H9 (cell line): ENCODE results near the gene ANKRD28. TPM values are rescaled to one million over a fixed set of nuclear protein-coding genes. Genes with fewer than 3 reads are reported as not detected.

Experiments used
- DNase-seq: peaks from one replicate; pipeline ENCODE4 v3.0.0-alpha.2; 2017
- H2AFZ ChIP-seq: one replicate; pipeline ENCODE4 v1.6.1; 2013; ENCODE audit warnings: mild to moderate bottlenecking, low read length, control low read depth, moderate library complexity
- H2AK5ac ChIP-seq: 2 replicates; pipeline ENCODE4 v1.6.1; 2013; ENCODE audit warnings: low read length, control low read depth, mixed read lengths; ENCODE audit not compliant: insufficient read length
- H2BK120ac ChIP-seq: one replicate; pipeline ENCODE4 v1.6.1; 2013; ENCODE audit warnings: low read depth, mild to moderate bottlenecking, low read length, control low read depth, inconsistent platforms; ENCODE audit not compliant: poor library complexity, severe bottlenecking
- H2BK12ac ChIP-seq: 2 replicates; pipeline ENCODE4 v1.6.1; 2013; ENCODE audit warnings: low read length, control low read depth, mixed read lengths, low read depth; ENCODE audit not compliant: insufficient read length
- H2BK15ac ChIP-seq: 2 replicates; pipeline ENCODE4 v1.6.1; 2013; ENCODE audit warnings: low read depth, low read length, control low read depth
- H2BK20ac ChIP-seq: one replicate; pipeline ENCODE4 v1.6.1; 2013; ENCODE audit warnings: low read depth, mild to moderate bottlenecking, low read length, control low read depth, inconsistent platforms; ENCODE audit not compliant: poor library complexity, severe bottlenecking
- H2BK5ac ChIP-seq: 2 replicates; pipeline ENCODE4 v1.6.1; 2013; ENCODE audit warnings: low read length, control low read depth, mixed read lengths; ENCODE audit not compliant: insufficient read length
- H3K14ac ChIP-seq: 2 replicates; pipeline ENCODE4 v1.6.1; 2013; ENCODE audit warnings: low read length, control low read depth; ENCODE audit not compliant: insufficient read depth
- H3K18ac ChIP-seq: 2 replicates; pipeline ENCODE4 v1.6.1; 2013; ENCODE audit warnings: low read depth, mild to moderate bottlenecking, mixed read lengths, low read length, control low read depth; ENCODE audit not compliant: insufficient read length
- H3K23ac ChIP-seq: 2 replicates; pipeline ENCODE4 v1.6.1; 2013; ENCODE audit warnings: low read length, control low read depth, mixed read lengths, low read depth; ENCODE audit not compliant: insufficient read length
- H3K23me2 ChIP-seq: 2 replicates; pipeline ENCODE4 v1.6.1; 2013; ENCODE audit warnings: low read depth, mild to moderate bottlenecking, mixed read lengths, low read length, control low read depth; ENCODE audit not compliant: insufficient read length, poor library complexity, severe bottlenecking
- H3K27ac ChIP-seq: 2 replicates; pipeline ENCODE4 v1.5.1; 2013; ENCODE audit warnings: low read length, control low read depth, mixed read lengths, low read depth; ENCODE audit not compliant: insufficient read length
- H3K27me3 ChIP-seq: 2 replicates; pipeline ENCODE4 v1.6.1; 2013; ENCODE audit warnings: low read length, control low read depth, inconsistent platforms; ENCODE audit not compliant: insufficient read depth
- H3K4ac ChIP-seq: 2 replicates; pipeline ENCODE4 v1.6.1; 2013; ENCODE audit warnings: low read depth, mild to moderate bottlenecking, control low read depth, inconsistent platforms, low read length, moderate library complexity
- H3K4me1 ChIP-seq: 2 replicates; pipeline ENCODE4 v1.6.1; 2013; ENCODE audit warnings: low read length, control low read depth, inconsistent platforms; ENCODE audit not compliant: insufficient read depth
- H3K4me2 ChIP-seq: 2 replicates; pipeline ENCODE4 v1.6.1; 2013; ENCODE audit warnings: low read length, control low read depth, mixed read lengths; ENCODE audit not compliant: insufficient read length, insufficient read depth
- H3K56ac ChIP-seq: 2 replicates; pipeline ENCODE4 v1.6.1; 2013; ENCODE audit warnings: low read depth, mild to moderate bottlenecking, mixed read lengths, low read length, control low read depth; ENCODE audit not compliant: insufficient read length
- H3K79me1 ChIP-seq: 2 replicates; pipeline ENCODE4 v1.6.1; 2013; ENCODE audit warnings: low read depth, mild to moderate bottlenecking, moderate library complexity, low read length, control low read depth, inconsistent platforms; ENCODE audit not compliant: insufficient read depth, poor library complexity, severe bottlenecking
- H3K79me2 ChIP-seq: 2 replicates; pipeline ENCODE4 v1.6.1; 2013; ENCODE audit warnings: low read length, control low read depth, inconsistent platforms; ENCODE audit not compliant: insufficient read depth
- H3K9ac ChIP-seq: 2 replicates; pipeline ENCODE4 v1.6.1; 2013; ENCODE audit warnings: low read length, control low read depth, mixed read lengths; ENCODE audit not compliant: insufficient read length; ENCODE audit errors: extremely low read depth
- H3K9me3 ChIP-seq: one replicate; pipeline ENCODE4 v1.6.1; 2013; ENCODE audit warnings: low read depth, low read length, inconsistent platforms; ENCODE audit not compliant: control insufficient read depth
- H3T11ph ChIP-seq: one replicate; pipeline ENCODE4 v1.6.1; 2013; ENCODE audit warnings: mild to moderate bottlenecking, low read length, control low read depth, inconsistent platforms
- H4K20me1 ChIP-seq: one replicate; pipeline ENCODE4 v1.6.1; 2013; ENCODE audit not compliant: control insufficient read depth, insufficient read length, insufficient read depth
- H4K5ac ChIP-seq: 2 replicates; pipeline ENCODE4 v1.6.1; 2013; ENCODE audit warnings: low read depth, mild to moderate bottlenecking, mixed read lengths, low read length, control low read depth; ENCODE audit not compliant: insufficient read length
- H4K8ac ChIP-seq: replicated peaks from 2 replicates; pipeline ENCODE4 v1.6.1; 2013; ENCODE audit warnings: low read length, control low read depth, mixed read lengths, low read depth; ENCODE audit not compliant: insufficient read length
- H4K91ac ChIP-seq: 2 replicates; pipeline ENCODE4 v1.6.1; 2013; ENCODE audit warnings: low read depth, mild to moderate bottlenecking, moderate library complexity, mixed read lengths, low read length, control low read depth; ENCODE audit not compliant: insufficient read length
- H3K27ac Mint-ChIP-seq, 3 experiments: 2 replicates in 2 of 3; 3 replicates in 1 of 3; pipeline ENCODE4 v1.8.0; 2020 to 2021; ENCODE audit warnings: mixed read lengths in 3 of 3, mild to moderate bottlenecking in 1 of 3, moderate library complexity in 1 of 3
- H3K27me3 Mint-ChIP-seq: 2 replicates; pipeline ENCODE4 v1.8.0; 2021; ENCODE audit warnings: low read depth, mild to moderate bottlenecking, moderate library complexity, mixed read lengths
- H3K36me3 Mint-ChIP-seq, 3 experiments: 2 replicates in 2 of 3; 3 replicates in 1 of 3; pipeline ENCODE4 v1.8.0; 2020 to 2021; ENCODE audit warnings: low read depth in 3 of 3, mixed read lengths in 3 of 3; ENCODE audit not compliant: insufficient read depth in 1 of 3
- H3K4me1 Mint-ChIP-seq, 2 experiments: 2 replicates each; pipeline ENCODE4 v1.8.0; 2020; ENCODE audit warnings: mixed read lengths in 2 of 2
- H3K4me3 Mint-ChIP-seq, 2 experiments: 2 replicates in 1 of 2; 3 replicates in 1 of 2; pipeline ENCODE4 v1.8.0; 2020 to 2021; ENCODE audit warnings: mild to moderate bottlenecking in 2 of 2, mixed read lengths in 2 of 2, moderate library complexity in 1 of 2
- H3K9me3 Mint-ChIP-seq, 2 experiments: 2 replicates in 1 of 2; 3 replicates in 1 of 2; pipeline ENCODE4 v1.8.0; 2020; ENCODE audit warnings: mild to moderate bottlenecking in 2 of 2, mixed read lengths in 2 of 2, moderate library complexity in 1 of 2
- WGBS: extraction: QIAGEN DNeasy Blood & Tissue Kit; methylation state at CpG from one replicate; pipeline ENCODE4 v1.1.7; 2013; ENCODE audit warnings: missing lambda C conversion rate, low lambda C conversion rate, mixed read lengths; ENCODE audit not compliant: insufficient read length; ENCODE audit errors: extremely low coverage; 5-methylcytosine and 5-hydroxymethylcytosine counted together
- total RNA-seq: library from RNA; stranded (reverse); gene quantifications from 2 replicates; pipeline ENCODE4 v1.2.1, GENCODE V29; 2021
- TF ChIP-seq, protein P1 (sequence below): fragments of 200-600 bp; sonication (generic); conservative IDR thresholded peaks from 3 replicates; pipeline ENCODE4 v1.8.0; 2021; ENCODE audit warnings: antibody characterized with exemption, mild to moderate bottlenecking

Gene ANKRD28
- total RNA-seq, 1 experiment from 2014 or later = 59.0 TPM

DNA sequence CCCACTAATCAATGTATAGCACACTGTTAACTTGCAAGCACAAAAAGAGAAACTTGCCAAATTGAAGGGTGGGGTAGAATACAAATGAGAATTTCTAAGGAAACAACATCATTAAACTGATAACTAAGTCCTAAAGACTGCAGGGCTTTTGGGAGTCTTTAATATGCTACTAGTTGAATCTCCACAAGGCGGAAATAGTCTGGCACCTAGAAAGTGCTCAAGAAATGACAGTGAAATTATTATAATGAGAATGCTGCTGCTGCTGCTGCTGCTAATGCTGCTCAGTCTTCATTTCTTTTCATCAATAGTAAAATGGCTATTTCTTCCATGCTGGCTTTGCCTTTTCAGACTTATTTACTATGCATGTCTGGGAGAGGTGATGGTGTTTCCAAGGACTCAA lies 104.4 kb downstream of the ANKRD28 start:
- no peaks in the 10 kb centered on the region for H3K23me2 ChIP-seq
- no peaks in the 10 kb centered on the region for H3K4me1 ChIP-seq
- H3K27me3 Mint-ChIP-seq = no peaks in the 10 kb centered on the region
- no CpG with 5 or more reads among the region's 1 CpG for whole genome bisulfite sequencing
- no peak overlapping the region for H2BK120ac ChIP-seq
- no peak overlapping the region for H3K9ac ChIP-seq
- no peak overlapping the region for H4K8ac ChIP-seq
- H3K56ac ChIP-seq = no peak overlapping the region
- H3K36me3 Mint-ChIP-seq = peaks cover 4 to 39% (median 25%) of the 10 kb centered on the region in 3 experiments
- no peak overlapping the region for H3K18ac ChIP-seq
- DNase-seq = no peak
- no peak overlapping the region for H2BK15ac ChIP-seq
- no peaks in the 10 kb centered on the region for H3K4me1 Mint-ChIP-seq
- H2AK5ac ChIP-seq = no peak overlapping the region
- no peaks in the 10 kb centered on the region for H3K79me2 ChIP-seq
- no peak overlapping the region for H4K5ac ChIP-seq
- no peak overlapping the region for H3K27ac ChIP-seq
- no peak overlapping the region for H3K4me2 ChIP-seq
- no peaks in the 10 kb centered on the region for H3K27me3 ChIP-seq
- no peak overlapping the region for H3K23ac ChIP-seq
- H2BK12ac ChIP-seq = no peak overlapping the region
- H2BK5ac ChIP-seq = no peak overlapping the region
- no peaks in the 10 kb centered on the region for H4K20me1 ChIP-seq
- no peak overlapping the region for H2BK20ac ChIP-seq
- H2AFZ ChIP-seq = no peak overlapping the region
- H3K79me1 ChIP-seq = no peaks in the 10 kb centered on the region
- no peak overlapping the region for H3K4me3 Mint-ChIP-seq
- no peak overlapping the region for H3T11ph ChIP-seq
- H3K14ac ChIP-seq = no peak overlapping the region
- H3K9me3 ChIP-seq = no peaks in the 10 kb centered on the region
- no peak overlapping the region for H4K91ac ChIP-seq
- H3K27ac Mint-ChIP-seq = no peak overlapping the region; a peak in 1 of 7 replicates
- H3K4ac ChIP-seq = no peak overlapping the region
- no peaks in the 10 kb centered on the region for H3K9me3 Mint-ChIP-seq
- TF ChIP-seq, protein P1, sequence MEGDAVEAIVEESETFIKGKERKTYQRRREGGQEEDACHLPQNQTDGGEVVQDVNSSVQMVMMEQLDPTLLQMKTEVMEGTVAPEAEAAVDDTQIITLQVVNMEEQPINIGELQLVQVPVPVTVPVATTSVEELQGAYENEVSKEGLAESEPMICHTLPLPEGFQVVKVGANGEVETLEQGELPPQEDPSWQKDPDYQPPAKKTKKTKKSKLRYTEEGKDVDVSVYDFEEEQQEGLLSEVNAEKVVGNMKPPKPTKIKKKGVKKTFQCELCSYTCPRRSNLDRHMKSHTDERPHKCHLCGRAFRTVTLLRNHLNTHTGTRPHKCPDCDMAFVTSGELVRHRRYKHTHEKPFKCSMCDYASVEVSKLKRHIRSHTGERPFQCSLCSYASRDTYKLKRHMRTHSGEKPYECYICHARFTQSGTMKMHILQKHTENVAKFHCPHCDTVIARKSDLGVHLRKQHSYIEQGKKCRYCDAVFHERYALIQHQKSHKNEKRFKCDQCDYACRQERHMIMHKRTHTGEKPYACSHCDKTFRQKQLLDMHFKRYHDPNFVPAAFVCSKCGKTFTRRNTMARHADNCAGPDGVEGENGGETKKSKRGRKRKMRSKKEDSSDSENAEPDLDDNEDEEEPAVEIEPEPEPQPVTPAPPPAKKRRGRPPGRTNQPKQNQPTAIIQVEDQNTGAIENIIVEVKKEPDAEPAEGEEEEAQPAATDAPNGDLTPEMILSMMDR = peak; percentile 46; the same call in 2 of the 3 replicates
